ENCODE data around the gene SLCO3A1.

Gene SLCO3A1

GRCh38 chr15:91861223-91861622 is 7.7 kb downstream of the SLCO3A1 start:
- DNase-seq (ENCODE audit: low read depth in 2 of 2): no peak

GRCh38 chr15:91862891-91863504 is 9.5 kb downstream of the SLCO3A1 start:
- no peak for DNase-seq (ENCODE audit: low read depth in 2 of 2)

GRCh38 chr15:91863621-91864255 is 10.2 kb downstream of the SLCO3A1 start:
- DNase-seq (ENCODE audit: low read depth in 2 of 2): no peak

GRCh38 chr15:91864664-91865063 is 11.2 kb downstream of the SLCO3A1 start:
- DNase-seq (ENCODE audit: low read depth in 2 of 2): no peak

- no peak for DNase-seq (ENCODE audit: low read depth in 2 of 2)
Measured at GRCh38 chr15:91865486-91865885, 12.0 kb downstream of the SLCO3A1 start.

- DNase-seq (ENCODE audit: low read depth in 2 of 2): no peak
Measured at GRCh38 chr15:91865950-91866349, 12.4 kb downstream of the SLCO3A1 start.

- no peak for DNase-seq (ENCODE audit: low read depth in 2 of 2)
Measured at GRCh38 chr15:91866371-91866905, 12.9 kb downstream of the SLCO3A1 start.

GRCh38 chr15:91866971-91867372 is 13.5 kb downstream of the SLCO3A1 start:
- no peak for DNase-seq (ENCODE audit: low read depth in 2 of 2)

- DNase-seq (ENCODE audit: low read depth in 2 of 2): no peak
Measured at GRCh38 chr15:91867581-91868026, 14.1 kb downstream of the SLCO3A1 start.

- no peak for DNase-seq (ENCODE audit: low read depth in 2 of 2)
Measured at GRCh38 chr15:91870876-91871537, 17.5 kb downstream of the SLCO3A1 start.

GRCh38 chr15:91871837-91872236 is 18.3 kb downstream of the SLCO3A1 start:
- DNase-seq (ENCODE audit: low read depth in 2 of 2): no peak

GRCh38 chr15:91872356-91873137 is 19.0 kb downstream of the SLCO3A1 start:
- DNase-seq (ENCODE audit: low read depth in 2 of 2): no peak

GRCh38 chr15:91873138-91873536 is 19.6 kb downstream of the SLCO3A1 start:
- DNase-seq (ENCODE audit: low read depth in 2 of 2): no peak

GRCh38 chr15:91874171-91874570 is 20.7 kb downstream of the SLCO3A1 start:
- no peak for DNase-seq (ENCODE audit: low read depth in 2 of 2)

- no peak for DNase-seq (ENCODE audit: low read depth in 2 of 2)
Measured at GRCh38 chr15:91874992-91875660, 21.6 kb downstream of the SLCO3A1 start.

- no peak for DNase-seq (ENCODE audit: low read depth in 2 of 2)
Measured at GRCh38 chr15:91876187-91876586, 22.7 kb downstream of the SLCO3A1 start.

- no peak for DNase-seq (ENCODE audit: low read depth in 2 of 2)
Measured at GRCh38 chr15:91878319-91878870, 24.9 kb downstream of the SLCO3A1 start.

- DNase-seq (ENCODE audit: low read depth in 2 of 2): no peak
Measured at GRCh38 chr15:91879158-91879557, 25.6 kb downstream of the SLCO3A1 start.

- no peak for DNase-seq (ENCODE audit: low read depth in 2 of 2)
Measured at GRCh38 chr15:91880373-91880772, 26.9 kb downstream of the SLCO3A1 start.

- no peak for DNase-seq (ENCODE audit: low read depth in 2 of 2)
Measured at GRCh38 chr15:91881569-91882297, 28.2 kb downstream of the SLCO3A1 start.
